SK-N-SH (cell line): ENCODE results near the gene PLAGL1. TPM values are rescaled to one million over a fixed set of nuclear protein-coding genes. Genes with fewer than 3 reads are reported as not detected.

Source experiments
- CTCF ChIA-PET: fragments of 300-600, 350-600 bp; formaldehyde crosslinking; extraction: SDS; loops from one replicate; lab custom pipeline; 2021; lab: Yijun Ruan, JAX
- POLR2A ChIA-PET: fragments of 350-600 bp; sonication (Branson Sonifier 250); formaldehyde crosslinking; extraction: SDS; loops from one replicate; lab custom pipeline; 2020; ENCODE audit warnings: antibody characterized with exemption, inconsistent platforms; lab: Yijun Ruan, JAX
- DNase-seq: peaks from one replicate; pipeline ENCODE4 v3.0.0; 2012
- H2AFZ ChIP-seq: fragments of 200-600 bp; sonication (generic); 2 replicates; pipeline ENCODE4 v1.8.1; 2016; ENCODE audit warnings: antibody characterized with exemption, mild to moderate bottlenecking, low read depth
- H3F3A ChIP-seq: fragments of 200-600 bp; sonication (generic); replicated peaks from 2 replicates; pipeline ENCODE3; 2016; ENCODE audit warnings: antibody characterized with exemption, mild to moderate bottlenecking; ENCODE audit not compliant: insufficient read depth
- H3K27ac ChIP-seq, 2 experiments: fragments of 200-500 bp in 1 of 2; fragments of 200-600 bp in 1 of 2; sonication (Bioruptor generic) in 1 of 2; sonication (generic), shearing (Covaris generic) in 1 of 2; 2 replicates each; pipeline versions ENCODE4 v1.5.1 to v1.6.1; 2014 to 2016; ENCODE audit warnings: low read depth in 2 of 2, inconsistent platforms in 1 of 2, low read length in 1 of 2, mild to moderate bottlenecking in 1 of 2, mixed read lengths in 1 of 2
- H3K27me3 ChIP-seq: fragments of 200-600 bp; sonication (generic), shearing (Covaris generic); 2 replicates; pipeline ENCODE4 v1.6.1; 2016; ENCODE audit warnings: mixed run types; ENCODE audit not compliant: insufficient read depth
- H3K36me3 ChIP-seq, 2 experiments: fragments of 200-500 bp in 1 of 2; fragments of 200-600 bp in 1 of 2; sonication (Bioruptor generic) in 1 of 2; sonication (generic) in 1 of 2; replicated peaks in 1 of 2; 2 replicates each; pipeline versions ENCODE3 to v1.5.1; 2014 to 2016; ENCODE audit warnings: low read length in 1 of 2, mild to moderate bottlenecking in 1 of 2; ENCODE audit not compliant: insufficient read depth in 2 of 2, control insufficient read depth in 1 of 2
- H3K4me1 ChIP-seq, 2 experiments: fragments of 200-500 bp in 1 of 2; fragments of 200-600 bp in 1 of 2; sonication (Bioruptor generic) in 1 of 2; sonication (generic), shearing (Covaris generic) in 1 of 2; 2 replicates each; pipeline versions ENCODE4 v1.5.1 to v1.6.1; 2014 to 2016; ENCODE audit warnings: low read depth in 1 of 2, low read length in 1 of 2, mixed run types in 1 of 2; ENCODE audit not compliant: insufficient read depth in 2 of 2, control insufficient read depth in 1 of 2
- H3K4me2 ChIP-seq: fragments of 200-600 bp; sonication (generic), shearing (Covaris generic); 2 replicates; pipeline ENCODE4 v1.6.1; 2017; ENCODE audit warnings: mixed run types
- H3K4me3 ChIP-seq, 2 experiments: fragments of 200-500 bp in 1 of 2; fragments of 200-600 bp in 1 of 2; sonication (Bioruptor generic) in 1 of 2; sonication (generic), shearing (Covaris generic) in 1 of 2; 2 replicates each; pipeline versions ENCODE4 v1.5.1 to v1.8.1; 2014 to 2016; ENCODE audit warnings: low read depth in 2 of 2, inconsistent platforms in 1 of 2, low read length in 1 of 2, mild to moderate bottlenecking in 1 of 2, mixed read lengths in 1 of 2, moderate library complexity in 1 of 2
- H3K79me2 ChIP-seq: fragments of 200-600 bp; sonication (generic); 2 replicates; pipeline ENCODE4 v1.8.1; 2017; ENCODE audit warnings: mild to moderate bottlenecking; ENCODE audit not compliant: insufficient read depth
- H3K9ac ChIP-seq: fragments of 200-600 bp; sonication (generic); 2 replicates; pipeline ENCODE4 v1.6.1; 2017; ENCODE audit warnings: mixed run types
- H3K9me2 ChIP-seq: fragments of 200-600 bp; sonication (generic); 2 replicates; pipeline ENCODE4 v1.6.1; 2017; ENCODE audit warnings: mixed run types
- H3K9me3 ChIP-seq: fragments of 200-600 bp; sonication (generic); 2 replicates; pipeline ENCODE4 v1.6.1; 2017; ENCODE audit warnings: mixed run types, mild to moderate bottlenecking, moderate library complexity
- H4K20me1 ChIP-seq: fragments of 200-600 bp; sonication (generic); 2 replicates; pipeline ENCODE4 v1.6.1; 2017; ENCODE audit warnings: mild to moderate bottlenecking, mixed run types; ENCODE audit not compliant: insufficient read depth
- CTCF ChIP-seq: fragments of 200-600 bp; sonication (generic); IDR thresholded peaks from 2 replicates; pipeline ENCODE4 v1.6.1; 2017; ENCODE audit warnings: antibody characterized with exemption, mild to moderate bottlenecking, moderate library complexity
- EP300 ChIP-seq, 2 experiments: IDR thresholded peaks; 2 replicates each; pipeline versions ENCODE4 v1.4.0 to v1.6.1; 2012; ENCODE audit warnings: borderline replicate concordance in 1 of 2, low read depth in 1 of 2, low read length in 1 of 2
- GATA2 ChIP-seq: sonication (generic); formaldehyde crosslinking; IDR thresholded peaks from 2 replicates; pipeline ENCODE4 v1.5.0; 2020; ENCODE audit warnings: mild to moderate bottlenecking, missing genetic modification reagents
- JUND ChIP-seq: IDR thresholded peaks from 2 replicates; pipeline ENCODE4 v1.4.0; 2012
- PBX3 ChIP-seq: IDR thresholded peaks from 2 replicates; pipeline ENCODE4; 2012
- RCOR1 ChIP-seq: fragments of 150-350 bp; IDR thresholded peaks from 2 replicates; pipeline ENCODE4 v1.6.1; 2017; ENCODE audit warnings: antibody characterized with exemption, low read length
- REST ChIP-seq: IDR thresholded peaks from 2 replicates; pipeline ENCODE4 v1.6.1; 2012; ENCODE audit warnings: mild to moderate bottlenecking, low read depth, low read length, moderate library complexity
- SMC3 ChIP-seq: IDR thresholded peaks from 2 replicates; pipeline ENCODE4 v1.6.1; 2012; ENCODE audit warnings: low read depth, low read length, improper control_type of control experiment
- TAF1 ChIP-seq: IDR thresholded peaks from 2 replicates; pipeline ENCODE4 v1.6.1; 2012; ENCODE audit warnings: low read depth, mild to moderate bottlenecking, low read length, moderate library complexity, borderline replicate concordance
- TCF12 ChIP-seq: IDR thresholded peaks from 2 replicates; pipeline ENCODE4 v1.4.0; 2012
- USF2 ChIP-seq: fragments of 150-350 bp; IDR thresholded peaks from 2 replicates; pipeline ENCODE4 v1.6.1; 2017; ENCODE audit warnings: antibody characterized with exemption, low read length, low read depth, borderline replicate concordance
- WGBS: methylation state at CpG from one replicate; pipeline ENCODE4 v1.1.6; 2017; ENCODE audit warnings: low lambda C conversion rate; 5-methylcytosine and 5-hydroxymethylcytosine counted together
- polyA plus RNA-seq, 3 experiments: library from polyadenylated mRNA; depleted of rRNA; stranded (reverse); fragments of >200 nt; gene quantifications; 2 replicates each; pipeline ENCODE4 v1.2.3, GENCODE V29; 2012

The PLAGL1 gene
- polyA plus RNA-seq, 1 of the 3 experiments (the other 2 are of a cell fraction): 25.8 TPM

GRCh38 chr6:143966312-143966711, 41.7 kb downstream of the PLAGL1 start:
- DNase-seq: no peak
- Histone ChIP-seq H3K9me2 (no peaks in the 10 kb centered on the region), H3K4me3 (no peak overlapping the region), H3F3A (no peaks in the 10 kb centered on the region), H4K20me1 (no peaks in the 10 kb centered on the region), H3K36me3 (peaks cover 0 to 2% of the 10 kb centered on the region in 2 experiments), H3K4me1 (no peaks in the 10 kb centered on the region; a peak in 1 of 4 replicates), H3K27ac (no peak overlapping the region), H3K27me3 (no peaks in the 10 kb centered on the region; the same call in 1 of the 2 replicates), H2AFZ (no peak overlapping the region), H3K79me2 (no peaks in the 10 kb centered on the region), H3K9me3 (no peaks in the 10 kb centered on the region), H3K4me2 (no peak overlapping the region), H3K9ac (no peak overlapping the region)
- no peak for TF ChIP-seq SMC3
- no peak for TF ChIP-seq CTCF
- ChIA-PET POLR2A (no interaction called here), CTCF (no interaction called here)
- WGBS: 63% methylated on average over 1 of the region's 1 CpG

- Histone ChIP-seq H3K9me2 (no peaks in the 10 kb centered on the region), H4K20me1 (no peaks in the 10 kb centered on the region), H2AFZ (no peak overlapping the region), H3F3A (no peaks in the 10 kb centered on the region), H3K9me3 (no peaks in the 10 kb centered on the region), H3K27me3 (no peaks in the 10 kb centered on the region; the same call in 1 of the 2 replicates), H3K4me1 (no peaks in the 10 kb centered on the region; a peak in 1 of 4 replicates), H3K4me3 (no peak overlapping the region), H3K9ac (no peak overlapping the region), H3K4me2 (no peak overlapping the region)
- ChIA-PET POLR2A (no interaction called here), CTCF (no interaction called here)
- DNase-seq: no peak
- WGBS: 62% methylated on average over 6 of the region's 6 CpGs
- TF ChIP-seq JUND (no peak), RCOR1 (no peak)
- TF ChIP-seq, all 33 proteins: peak for 0
- Histone ChIP-seq H3K36me3 (peaks cover 0 to 2% of the 10 kb centered on the region in 2 experiments), H3K79me2 (no peaks in the 10 kb centered on the region), H3K27ac (no peak overlapping the region)
Observed at GRCh38 chr6:143965503-143966171, 42.4 kb downstream of the PLAGL1 start.

GRCh38 chr6:143964674-143965081, 43.4 kb downstream of the PLAGL1 start:
- no peak overlapping the region for H3K27ac ChIP-seq
- WGBS: 76% methylated on average over 6 of the region's 6 CpGs
- no peak overlapping the region for H3K4me3 ChIP-seq
- no peaks in the 10 kb centered on the region for H3K9me3 ChIP-seq
- ChIA-PET CTCF (interaction anchor here (1.5 kb wide), 1 partner anchor 10 kb away, joined by 3 read pairs; no protein-coding TSS in a partner anchor), POLR2A (no interaction called here)
- H3K27me3 ChIP-seq: no peaks in the 10 kb centered on the region; the same call in 1 of the 2 replicates
- no peaks in the 10 kb centered on the region for H3F3A ChIP-seq
- H4K20me1 ChIP-seq: no peaks in the 10 kb centered on the region
- peaks cover 0 to 2% of the 10 kb centered on the region in 2 experiments for H3K36me3 ChIP-seq
- no peak overlapping the region for H2AFZ ChIP-seq
- no peak for DNase-seq
- no peaks in the 10 kb centered on the region for H3K79me2 ChIP-seq
- H3K9ac ChIP-seq: no peak overlapping the region
- no peaks in the 10 kb centered on the region; a peak in 1 of 4 replicates for H3K4me1 ChIP-seq
- no peak overlapping the region for H3K4me2 ChIP-seq
- H3K9me2 ChIP-seq: no peaks in the 10 kb centered on the region
- no peak for TF ChIP-seq EP300 (IDR thresholded peaks at IDR 0.05; ENCODE audit: borderline replicate concordance in 1 of 2, low read depth in 1 of 2, low read length in 1 of 2)
- TF ChIP-seq RCOR1: no peak
- TF ChIP-seq PBX3: no peak
- TF ChIP-seq USF2: no peak
- TF ChIP-seq TCF12: no peak
- no peak for TF ChIP-seq GATA2 (CRISPR knock-in tag)
- TF ChIP-seq TAF1: no peak
- no peak for TF ChIP-seq REST
